Measurements from ENCODE around the gene RNF43.

RNF43 gene

DNA sequence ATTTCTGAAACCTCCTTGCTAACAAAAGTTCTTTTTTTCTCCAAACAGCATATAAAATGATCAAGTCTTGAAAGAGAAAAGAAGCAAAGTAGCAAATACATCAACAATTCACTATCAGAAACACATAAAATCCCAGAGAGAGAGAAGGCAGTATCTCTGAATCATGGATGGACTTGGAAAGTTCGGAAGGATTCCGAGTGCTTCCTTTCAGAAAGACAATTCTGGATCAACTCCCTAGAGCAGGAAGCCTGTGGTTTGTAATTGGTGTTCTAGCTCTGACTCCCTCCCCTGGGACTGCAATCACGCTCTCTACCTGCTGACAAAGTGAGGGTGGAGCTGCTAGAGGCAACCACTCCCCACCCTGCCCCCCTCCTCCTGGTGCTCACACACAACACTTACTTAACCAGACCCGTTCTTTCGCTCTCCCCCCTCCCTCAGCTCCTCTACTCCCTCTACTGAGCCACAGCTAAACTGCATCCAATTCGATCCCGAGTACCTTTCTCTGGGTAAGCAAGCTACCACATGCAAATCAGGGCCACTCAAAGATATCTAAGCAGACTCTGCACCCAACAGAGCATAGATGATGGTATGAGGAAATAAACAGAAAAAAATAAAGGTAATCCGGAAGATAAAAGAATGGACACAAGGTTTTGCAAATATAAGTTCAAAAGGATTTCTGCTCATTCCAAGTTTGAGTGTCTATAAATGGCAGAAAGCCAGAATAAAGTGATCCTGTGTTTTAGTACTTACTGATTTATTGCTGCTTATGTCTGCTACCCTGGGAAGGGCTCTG is at the start of gene RNF43:
Gene RNF43, minus strand, starts transcription at position 235 of the 793 bp plus-strand sequence. CDS start 1,957 bp downstream, outside the sequence.
- peak within 1 kb of the TSS; percentile 64 for H3K4me3 ChIP-seq (ENCODE audit: low read depth, low read length)
- DNase-seq (ENCODE audit: low read depth) = peak; percentile 99
- peak; percentile 95 for TF ChIP-seq CTCF (IDR thresholded peaks at IDR 0.05; ENCODE audit: control insufficient read depth, extremely low read depth, insufficient read depth)

- no peak for DNase-seq (ENCODE audit: low read depth)
- H3K4me3 ChIP-seq (ENCODE audit: low read depth, low read length) = no peak overlapping the region
- no peak for TF ChIP-seq CTCF (IDR thresholded peaks at IDR 0.05; ENCODE audit: control insufficient read depth, extremely low read depth, insufficient read depth)
Observed at GRCh38 chr17:58455491-58455890, 38.2 kb upstream of the RNF43 start.

DNA sequence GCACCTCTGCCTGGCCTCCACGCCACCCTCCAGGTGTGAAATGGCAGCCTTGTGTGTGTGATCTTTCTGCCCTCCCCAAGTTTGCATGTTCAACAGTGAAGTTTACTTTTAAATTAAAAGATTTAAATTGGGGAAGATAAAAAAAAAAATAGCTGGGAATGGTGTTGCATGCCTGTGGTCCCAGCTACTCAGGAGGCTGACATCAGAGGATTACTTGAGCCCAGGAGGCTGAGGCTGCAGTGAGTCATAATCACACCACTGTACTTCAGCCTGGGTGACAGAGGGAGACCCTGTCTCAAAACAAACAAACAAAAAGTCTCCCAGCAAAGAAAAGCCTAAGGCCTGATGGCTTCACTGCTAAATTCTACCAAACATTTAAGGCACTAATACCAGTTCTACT is 35.4 kb upstream of the RNF43 start:
- DNase-seq (ENCODE audit: low read depth) = no peak
- TF ChIP-seq CTCF (IDR thresholded peaks at IDR 0.05; ENCODE audit: control insufficient read depth, extremely low read depth, insufficient read depth) = no peak
- no peak overlapping the region for H3K4me3 ChIP-seq (ENCODE audit: low read depth, low read length)

GRCh38 chr17:58447039-58447975 is 30.0 kb upstream of the RNF43 start:
- TF ChIP-seq CTCF (IDR thresholded peaks at IDR 0.05; ENCODE audit: control insufficient read depth, extremely low read depth, insufficient read depth) = peak; percentile 96
- no peak overlapping the region for H3K4me3 ChIP-seq (ENCODE audit: low read depth, low read length)
- peak; percentile 74 for DNase-seq (ENCODE audit: low read depth)

- DNase-seq (ENCODE audit: low read depth) = no peak
- H3K4me3 ChIP-seq (ENCODE audit: low read depth, low read length) = no peak overlapping the region
- no peak for TF ChIP-seq CTCF (IDR thresholded peaks at IDR 0.05; ENCODE audit: control insufficient read depth, extremely low read depth, insufficient read depth)
Observed at GRCh38 chr17:58446086-58446485, 28.8 kb upstream of the RNF43 start.

DNA sequence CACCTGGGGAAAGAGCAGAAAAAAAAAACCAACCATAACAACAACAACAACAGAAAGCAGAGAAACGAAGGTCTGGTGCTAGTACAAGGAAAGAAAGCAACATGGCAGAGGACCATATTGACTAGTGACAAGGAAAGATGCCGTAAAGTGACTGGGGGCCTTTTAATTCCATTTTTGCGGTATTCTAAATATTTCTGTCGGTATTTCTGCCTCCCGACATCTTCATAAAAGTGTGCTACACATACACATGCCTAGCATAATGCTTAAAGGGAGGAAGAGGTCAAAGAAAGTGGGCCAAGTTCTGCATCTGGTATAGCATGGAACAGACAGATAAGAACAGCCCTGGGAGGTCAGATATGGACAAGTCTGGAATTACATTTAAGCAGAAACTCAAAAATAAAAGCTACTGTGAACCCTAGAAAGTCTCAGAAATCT is 19.5 kb upstream of the RNF43 start:
- TF ChIP-seq CTCF (IDR thresholded peaks at IDR 0.05; ENCODE audit: control insufficient read depth, extremely low read depth, insufficient read depth) = no peak
- no peak overlapping the region for H3K4me3 ChIP-seq (ENCODE audit: low read depth, low read length)
- no peak for DNase-seq (ENCODE audit: low read depth)
